ENCODE results near the gene LRRC27. TPM values are rescaled to one million over a fixed set of nuclear protein-coding genes. Genes with fewer than 3 reads are reported as not detected.
"Not testable (repeated sequence)": the region's sequence is repeated elsewhere in the genome, so short reads cannot be mapped to it uniquely, and the experiment has no call there.

LRRC27 gene
- total RNA-seq, 2 experiments from 2014 or later = 1.5 to 1.9 TPM

DNA sequence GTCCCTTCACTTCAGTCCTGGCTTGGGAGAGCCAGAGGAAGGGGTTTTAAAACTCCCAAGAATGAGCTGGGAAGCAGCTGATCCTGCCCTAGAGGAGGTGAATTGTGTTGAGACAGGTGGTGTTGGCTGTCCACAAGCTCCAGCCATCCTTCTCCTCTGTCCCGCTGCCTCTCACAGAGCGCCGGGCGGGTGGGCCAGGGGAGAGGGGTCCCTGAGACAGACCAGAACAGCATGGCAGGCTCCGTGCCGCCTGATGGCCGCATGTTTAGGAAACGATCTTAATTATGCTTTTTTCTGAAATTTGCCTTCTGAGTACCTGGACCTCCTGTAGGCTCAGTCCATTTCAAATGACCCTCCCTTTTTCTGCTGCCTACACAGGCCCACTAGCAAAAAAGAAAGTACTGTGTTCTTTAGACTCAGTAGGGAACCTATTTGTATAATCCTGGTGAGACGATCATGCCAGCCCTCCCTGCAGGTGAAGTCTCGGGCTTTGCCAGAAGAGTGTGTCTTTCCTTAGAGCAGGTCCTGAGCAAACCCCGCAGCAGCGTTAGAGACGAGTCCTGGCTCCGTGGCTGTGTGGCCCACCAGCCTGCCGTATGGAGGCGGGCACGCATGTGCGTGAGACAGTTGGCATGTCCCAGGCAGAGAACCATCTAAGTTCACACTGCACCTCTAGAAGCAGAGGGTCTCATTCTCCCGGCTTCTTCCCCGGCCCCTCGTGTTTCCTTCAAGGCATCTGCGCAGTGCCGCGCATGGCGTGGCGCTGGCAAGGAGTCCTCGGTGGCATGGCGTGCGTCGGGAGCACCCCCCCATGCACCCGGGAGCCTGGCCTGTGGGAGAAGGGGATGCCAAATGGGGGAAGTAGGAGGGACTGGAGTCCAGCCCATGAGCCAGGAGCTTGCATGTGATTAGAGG is 38.7 kb downstream of the LRRC27 start:
- no peak overlapping the region for H3K4me3 Mint-ChIP-seq
- H3K9me3 Mint-ChIP-seq = no peaks in the 10 kb centered on the region
- CTCF ChIA-PET = interaction anchor here (0.9 kb wide), 1 partner anchor 14 kb away, joined by 4 read pairs; no protein-coding TSS in a partner anchor
- peaks cover 3% of the 10 kb centered on the region for H3K4me1 Mint-ChIP-seq (ENCODE audit: low read depth)
- intact Hi-C loops (cut with micrococcal nuclease) = loop anchor here (5.0 kb wide), 1 partner anchor 148 kb away; no protein-coding TSS in a partner anchor
- no peaks in the 10 kb centered on the region for H3K27me3 Mint-ChIP-seq (ENCODE audit: low read depth)
- no peak for DNase-seq
- H3K36me3 Mint-ChIP-seq (ENCODE audit: low read depth) = no peaks in the 10 kb centered on the region
- no peak overlapping the region for H3K27ac Mint-ChIP-seq

GRCh38 chr10:132371641-132372081 is 39.7 kb downstream of the LRRC27 start:
- peak; percentile 42 for DNase-seq
- Mint-ChIP-seq H3K4me1 (ENCODE audit: low read depth) (peaks cover 3% of the 10 kb centered on the region), H3K9me3 (no peaks in the 10 kb centered on the region), H3K27me3 (ENCODE audit: low read depth) (no peaks in the 10 kb centered on the region), H3K36me3 (ENCODE audit: low read depth) (no peaks in the 10 kb centered on the region), H3K27ac (no peak overlapping the region), H3K4me3 (no peak overlapping the region)
- CTCF ChIA-PET = interaction anchor here (0.7 to 2.1 kb wide), 3 partner anchors 10 to 159 kb away, joined by 3 to 9 read pairs (median 4); no protein-coding TSS in a partner anchor
- intact Hi-C loops (cut with micrococcal nuclease) = loop anchor here (5.0 kb wide), 1 partner anchor 149 kb away; no protein-coding TSS in a partner anchor

GRCh38 chr10:132372516-132373095 is 40.6 kb downstream of the LRRC27 start:
- H3K4me1 Mint-ChIP-seq (ENCODE audit: low read depth) = peaks cover 3% of the 10 kb centered on the region
- H3K4me3 Mint-ChIP-seq = no peak overlapping the region
- DNase-seq = no peak
- CTCF ChIA-PET = interaction anchor here (0.7 to 2.1 kb wide), 3 partner anchors 9 to 160 kb away, joined by 3 to 9 read pairs (median 5); no protein-coding TSS in a partner anchor
- H3K27me3 Mint-ChIP-seq (ENCODE audit: low read depth) = no peaks in the 10 kb centered on the region
- H3K36me3 Mint-ChIP-seq (ENCODE audit: low read depth) = no peaks in the 10 kb centered on the region
- H3K9me3 Mint-ChIP-seq = no peaks in the 10 kb centered on the region
- intact Hi-C loops (cut with micrococcal nuclease) = loop anchor here (5.0 kb wide), 1 partner anchor 150 kb away; no protein-coding TSS in a partner anchor
- H3K27ac Mint-ChIP-seq = no peak overlapping the region

- no peaks in the 10 kb centered on the region for H3K9me3 Mint-ChIP-seq
- no peaks in the 10 kb centered on the region for H3K27me3 Mint-ChIP-seq (ENCODE audit: low read depth)
- peaks cover 3% of the 10 kb centered on the region for H3K4me1 Mint-ChIP-seq (ENCODE audit: low read depth)
- no peak overlapping the region for H3K4me3 Mint-ChIP-seq
- no peaks in the 10 kb centered on the region for H3K36me3 Mint-ChIP-seq (ENCODE audit: low read depth)
- CTCF ChIA-PET = interaction anchor here (1.4 to 2.1 kb wide), 2 partner anchors 8 to 13 kb away, joined by 5 to 9 read pairs; no protein-coding TSS in a partner anchor
- no peak for DNase-seq
- intact Hi-C loops (cut with micrococcal nuclease) = loop anchor here (5.0 kb wide), 1 partner anchor 151 kb away; no protein-coding TSS in a partner anchor
- no peak overlapping the region for H3K27ac Mint-ChIP-seq
Measured at GRCh38 chr10:132373241-132373955, 41.4 kb downstream of the LRRC27 start.

- Mint-ChIP-seq H3K4me3 (no peak overlapping the region), H3K9me3 (no peaks in the 10 kb centered on the region), H3K36me3 (ENCODE audit: low read depth) (no peaks in the 10 kb centered on the region), H3K4me1 (ENCODE audit: low read depth) (peaks cover 3% of the 10 kb centered on the region), H3K27me3 (ENCODE audit: low read depth) (no peaks in the 10 kb centered on the region), H3K27ac (no peak overlapping the region)
- DNase-seq = no peak
- intact Hi-C loops (cut with micrococcal nuclease) = loop anchor here (5.0 kb wide), 1 partner anchor 152 kb away; no protein-coding TSS in a partner anchor
- CTCF ChIA-PET = interaction anchor here (1.4 kb wide), 1 partner anchor 14 kb away, joined by 5 read pairs; no protein-coding TSS in a partner anchor
Measured at GRCh38 chr10:132374176-132374575, 42.2 kb downstream of the LRRC27 start.

DNA sequence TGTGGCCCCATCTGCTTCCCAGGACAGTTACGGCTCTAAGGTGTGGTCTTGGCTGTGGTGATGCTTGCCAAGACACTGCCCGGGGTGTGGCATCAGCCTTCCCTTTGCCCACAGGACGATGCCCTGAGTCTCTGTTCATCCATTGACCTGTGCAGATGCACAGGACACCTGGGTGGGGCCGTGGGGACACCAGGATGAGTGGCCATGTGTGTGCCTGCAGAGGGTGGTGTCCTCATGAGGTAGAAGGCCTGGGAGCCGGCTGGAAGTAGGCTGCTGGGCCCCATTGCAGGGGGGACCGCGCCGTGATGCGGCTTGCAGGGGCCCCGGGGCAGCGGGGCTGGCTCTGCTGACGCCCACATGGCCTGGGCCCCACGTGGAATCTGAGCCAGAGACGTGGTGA is 42.6 kb downstream of the LRRC27 start:
- H3K4me1 Mint-ChIP-seq (ENCODE audit: low read depth) = peaks cover 3% of the 10 kb centered on the region
- no peak for DNase-seq
- no peaks in the 10 kb centered on the region for H3K9me3 Mint-ChIP-seq
- H3K36me3 Mint-ChIP-seq (ENCODE audit: low read depth) = no peaks in the 10 kb centered on the region
- H3K27me3 Mint-ChIP-seq (ENCODE audit: low read depth) = no peaks in the 10 kb centered on the region
- H3K27ac Mint-ChIP-seq = no peak overlapping the region
- no peak overlapping the region for H3K4me3 Mint-ChIP-seq
- CTCF ChIA-PET = no interaction called here
- intact Hi-C loops (cut with micrococcal nuclease) = loop anchor here (5.0 kb wide), 1 partner anchor 152 kb away; no protein-coding TSS in a partner anchor

DNA sequence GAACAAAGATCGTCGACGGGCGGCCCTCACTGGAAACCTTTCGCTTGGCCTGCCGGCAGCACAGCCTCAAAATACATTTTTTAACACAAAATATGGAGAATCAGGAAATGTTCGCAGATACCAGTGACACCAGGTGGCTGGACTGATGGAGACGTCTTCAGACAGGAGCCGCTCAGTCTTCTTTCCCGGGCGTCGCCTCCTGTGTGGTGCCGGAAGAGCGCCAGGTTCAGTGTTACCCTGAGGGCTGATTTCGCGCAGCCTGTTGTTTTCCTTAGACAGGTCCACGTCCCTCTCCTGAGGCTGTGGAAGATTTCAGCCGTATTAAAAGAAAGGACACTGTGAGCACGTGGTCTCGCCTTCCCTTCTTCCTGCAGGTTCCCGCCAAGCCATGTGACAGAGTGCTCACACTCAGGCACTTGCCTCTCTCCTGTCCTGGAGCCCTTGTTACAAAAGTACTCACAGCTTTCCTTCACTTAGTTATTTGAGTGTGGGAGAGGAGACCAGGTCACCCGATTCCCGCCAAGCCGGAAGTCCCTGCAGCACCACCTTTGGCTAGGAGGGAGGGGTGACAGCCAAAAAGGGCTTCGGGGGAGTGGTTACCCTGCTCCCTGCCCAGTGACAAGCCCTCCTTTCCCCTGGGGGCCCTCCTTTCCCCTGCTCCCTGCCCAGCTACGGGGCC is 43.3 kb downstream of the LRRC27 start:
- intact Hi-C loops (cut with micrococcal nuclease) = no loop called here
- DNase-seq = no peak

DNA sequence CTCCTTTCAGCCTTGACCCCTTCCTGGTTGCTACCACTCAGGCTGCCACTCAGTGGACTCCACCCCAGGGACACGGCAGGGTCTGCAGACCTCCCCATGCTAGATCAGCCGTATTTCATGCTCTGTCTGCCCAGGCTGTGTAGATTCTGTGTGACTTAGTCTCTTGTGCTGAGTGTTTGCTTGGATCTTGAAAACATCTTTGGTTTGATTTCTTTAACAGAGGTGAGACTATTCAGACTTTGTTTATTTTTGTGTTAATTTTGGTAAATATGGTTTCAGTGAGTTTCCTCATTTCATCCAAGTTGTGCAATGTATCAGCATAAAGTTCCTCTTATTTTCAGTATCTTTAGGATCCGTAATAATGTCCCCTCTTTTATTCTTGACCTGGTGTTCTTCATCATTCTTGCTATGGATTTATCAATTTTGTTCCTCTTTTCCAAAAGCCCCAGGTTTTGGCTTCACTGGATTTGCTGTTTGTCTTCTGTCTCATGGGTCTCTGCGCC is 43.9 kb downstream of the LRRC27 start:
- intact Hi-C loops (cut with micrococcal nuclease) = no loop called here

More for the DNA sequence above, 43.3 kb downstream of the LRRC27 start:
- peaks cover 3% of the 10 kb centered on the region for H3K4me1 Mint-ChIP-seq (ENCODE audit: low read depth)
- H3K4me3 Mint-ChIP-seq = no peak overlapping the region
- H3K27ac Mint-ChIP-seq = no peak overlapping the region
- H3K36me3 Mint-ChIP-seq (ENCODE audit: low read depth) = no peaks in the 10 kb centered on the region
- no peaks in the 10 kb centered on the region for H3K27me3 Mint-ChIP-seq (ENCODE audit: low read depth)
- H3K9me3 Mint-ChIP-seq = no peaks in the 10 kb centered on the region
- CTCF ChIA-PET = no interaction called here

GRCh38 chr10:132376394-132376851 is 44.4 kb downstream of the LRRC27 start:
- Mint-ChIP-seq H3K27me3 (ENCODE audit: low read depth) (no peaks in the 10 kb centered on the region), H3K4me1 (ENCODE audit: low read depth) (peaks cover 3% of the 10 kb centered on the region), H3K4me3 (no peak overlapping the region), H3K27ac (no peak overlapping the region), H3K36me3 (ENCODE audit: low read depth) (no peaks in the 10 kb centered on the region), H3K9me3 (no peaks in the 10 kb centered on the region)
- no peak for DNase-seq
- CTCF ChIA-PET = no interaction called here
- intact Hi-C loops (cut with micrococcal nuclease) = no loop called here

More for the DNA sequence above, 43.9 kb downstream of the LRRC27 start:
- Mint-ChIP-seq H3K27me3 (ENCODE audit: low read depth) (no peaks in the 10 kb centered on the region), H3K36me3 (ENCODE audit: low read depth) (no peaks in the 10 kb centered on the region), H3K4me3 (no peak overlapping the region), H3K4me1 (ENCODE audit: low read depth) (peaks cover 3% of the 10 kb centered on the region), H3K27ac (no peak overlapping the region), H3K9me3 (no peaks in the 10 kb centered on the region)
- CTCF ChIA-PET = no interaction called here
- no peak for DNase-seq

DNA sequence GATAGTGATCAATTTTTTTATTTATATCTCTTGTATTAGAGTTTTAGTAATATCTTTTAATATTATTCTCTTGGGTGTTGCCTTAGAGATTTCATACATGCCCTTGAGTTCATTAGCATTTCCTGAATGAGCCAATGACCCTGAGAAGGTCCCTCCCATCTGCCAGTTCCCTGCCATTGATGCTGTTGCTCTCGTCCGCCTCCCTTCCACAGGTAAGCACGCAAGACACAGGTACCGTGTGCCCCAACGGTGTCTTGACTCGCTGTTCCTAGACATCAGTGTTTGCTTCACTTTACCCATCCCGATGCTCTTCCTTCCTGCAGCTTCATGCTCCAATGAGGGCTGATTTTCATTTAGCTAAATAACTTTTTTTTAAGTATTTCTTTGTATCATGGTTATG is 45.3 kb downstream of the LRRC27 start:
- Mint-ChIP-seq H3K36me3 (ENCODE audit: low read depth) (no peaks in the 10 kb centered on the region), H3K27me3 (ENCODE audit: low read depth) (no peaks in the 10 kb centered on the region), H3K4me1 (ENCODE audit: low read depth) (peaks cover 2% of the 10 kb centered on the region), H3K27ac (no peak overlapping the region), H3K9me3 (no peaks in the 10 kb centered on the region), H3K4me3 (no peak overlapping the region)
- CTCF ChIA-PET = no interaction called here
- no peak for DNase-seq
- intact Hi-C loops (cut with micrococcal nuclease) = no loop called here

DNA sequence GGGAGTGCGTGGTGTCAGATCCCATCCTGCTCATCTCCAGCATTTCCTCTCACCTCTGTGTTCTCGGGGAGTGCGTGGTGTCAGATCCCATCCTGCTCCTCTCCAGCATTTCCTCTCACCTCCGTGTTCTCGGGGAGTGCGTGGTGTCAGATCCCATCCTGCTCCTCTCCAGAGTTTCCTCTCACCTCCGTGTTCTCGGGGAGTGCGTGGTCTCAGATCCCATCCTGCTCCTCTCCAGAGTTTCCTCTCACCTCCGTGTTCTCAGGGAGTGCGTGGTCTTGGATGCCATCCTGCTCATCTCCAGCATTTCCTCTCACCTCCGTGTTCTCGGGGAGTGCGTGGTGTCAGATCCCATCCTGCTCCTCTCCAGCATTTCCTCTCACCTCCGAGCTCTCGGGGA is 47.0 kb downstream of the LRRC27 start:
- H3K4me3 Mint-ChIP-seq; intact Hi-C loops (cut with micrococcal nuclease); H3K9me3 Mint-ChIP-seq; DNase-seq; H3K4me1 Mint-ChIP-seq (ENCODE audit: low read depth); H3K27ac Mint-ChIP-seq; H3K27me3 Mint-ChIP-seq (ENCODE audit: low read depth); H3K36me3 Mint-ChIP-seq (ENCODE audit: low read depth); CTCF ChIA-PET: not testable (repeated sequence)
